IPS DF 4.7 (cell line): ENCODE data around the gene CISTR.
A peak's percentile ranks its signal among the peaks of the same experiment; 100 is the strongest.

Source experiments
- DNase-seq: peaks from one replicate; pipeline ENCODE4 v3.0.0-alpha.2; 2013; ENCODE audit warnings: low spot score; ENCODE audit errors: extremely low read depth

CISTR gene

DNA sequence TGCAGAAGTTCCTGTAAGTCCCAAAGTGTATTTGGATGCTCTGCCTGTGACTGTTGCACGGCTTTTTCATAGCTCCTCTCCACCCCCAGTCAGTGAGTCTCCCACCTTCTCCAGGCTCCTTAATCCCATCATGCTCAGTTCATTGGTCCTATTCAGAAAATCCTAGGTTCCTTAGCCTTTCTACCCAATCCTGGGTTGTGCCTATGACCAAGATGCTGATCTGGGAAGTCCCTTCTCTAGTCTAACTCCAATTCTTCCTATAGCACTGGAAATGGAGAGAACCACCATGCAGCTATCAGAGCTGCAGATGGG lies 7.7 kb downstream of the CISTR start:
- no peak for DNase-seq

- DNase-seq: no peak
Observed at GRCh38 chr12:53743266-53744129, 8.3 kb downstream of the CISTR start.

DNA sequence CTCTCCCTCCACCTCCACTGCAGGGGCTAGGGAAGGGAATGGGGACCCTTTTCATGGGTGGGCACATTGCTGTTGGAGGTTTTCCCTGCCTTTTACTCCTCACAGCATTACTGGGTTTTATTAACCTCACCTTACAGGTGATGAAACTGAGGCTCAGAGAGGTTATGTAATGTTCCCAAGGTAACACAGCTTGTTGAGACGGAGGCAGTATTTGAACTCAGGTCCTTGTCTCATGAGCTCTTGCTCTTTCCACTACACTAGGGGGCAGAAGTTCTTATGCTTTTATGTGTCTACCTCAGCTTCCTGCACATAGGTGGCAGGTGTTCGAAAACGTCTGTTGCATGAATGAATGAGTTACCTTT lies 11.7 kb downstream of the CISTR start:
- DNase-seq: no peak

DNA sequence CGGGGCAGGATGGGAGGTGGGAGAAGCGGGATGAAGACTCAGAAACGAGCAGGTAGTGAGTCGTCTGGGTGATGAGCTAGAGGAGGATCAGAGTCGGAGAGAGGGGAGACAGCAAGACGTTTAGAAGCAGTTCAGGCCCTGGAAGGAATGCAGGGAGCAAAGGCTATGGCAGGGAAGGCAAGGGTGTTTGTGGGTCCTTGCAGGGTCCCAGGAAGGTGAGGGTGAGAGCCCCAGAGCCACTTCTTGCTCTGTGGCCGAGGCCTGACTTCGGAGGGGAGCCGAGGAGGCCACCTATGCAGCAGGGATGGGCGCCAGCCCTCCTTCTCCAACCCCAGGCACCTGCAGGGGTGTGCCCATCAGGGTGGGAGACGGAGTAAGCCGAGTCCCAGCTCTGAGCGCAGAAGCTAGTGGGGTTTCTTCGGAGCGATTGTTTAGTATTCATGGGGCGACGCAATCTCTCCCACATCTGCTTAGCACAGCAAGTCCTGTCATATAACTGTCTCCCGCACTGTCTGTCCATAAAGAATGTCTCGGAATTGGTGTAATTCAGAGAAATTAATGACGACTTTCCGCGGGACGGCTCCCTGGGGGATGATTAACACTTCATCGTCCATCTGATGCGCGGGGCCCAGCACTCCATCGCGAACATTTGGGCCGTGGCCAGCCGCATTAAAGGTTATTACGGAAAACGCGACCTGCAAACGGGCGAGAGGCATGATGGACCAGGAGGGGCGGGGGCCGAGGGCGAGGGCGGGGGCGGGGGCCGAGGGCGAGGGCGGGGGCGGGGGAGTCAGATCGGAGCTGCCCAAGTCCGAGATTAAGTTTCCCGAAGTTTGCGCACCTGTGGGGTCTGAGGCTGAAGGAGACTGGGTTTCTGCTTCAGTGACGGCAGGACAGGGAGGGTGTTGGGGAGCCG lies 12.3 kb downstream of the CISTR start:
- DNase-seq: no peak

DNA sequence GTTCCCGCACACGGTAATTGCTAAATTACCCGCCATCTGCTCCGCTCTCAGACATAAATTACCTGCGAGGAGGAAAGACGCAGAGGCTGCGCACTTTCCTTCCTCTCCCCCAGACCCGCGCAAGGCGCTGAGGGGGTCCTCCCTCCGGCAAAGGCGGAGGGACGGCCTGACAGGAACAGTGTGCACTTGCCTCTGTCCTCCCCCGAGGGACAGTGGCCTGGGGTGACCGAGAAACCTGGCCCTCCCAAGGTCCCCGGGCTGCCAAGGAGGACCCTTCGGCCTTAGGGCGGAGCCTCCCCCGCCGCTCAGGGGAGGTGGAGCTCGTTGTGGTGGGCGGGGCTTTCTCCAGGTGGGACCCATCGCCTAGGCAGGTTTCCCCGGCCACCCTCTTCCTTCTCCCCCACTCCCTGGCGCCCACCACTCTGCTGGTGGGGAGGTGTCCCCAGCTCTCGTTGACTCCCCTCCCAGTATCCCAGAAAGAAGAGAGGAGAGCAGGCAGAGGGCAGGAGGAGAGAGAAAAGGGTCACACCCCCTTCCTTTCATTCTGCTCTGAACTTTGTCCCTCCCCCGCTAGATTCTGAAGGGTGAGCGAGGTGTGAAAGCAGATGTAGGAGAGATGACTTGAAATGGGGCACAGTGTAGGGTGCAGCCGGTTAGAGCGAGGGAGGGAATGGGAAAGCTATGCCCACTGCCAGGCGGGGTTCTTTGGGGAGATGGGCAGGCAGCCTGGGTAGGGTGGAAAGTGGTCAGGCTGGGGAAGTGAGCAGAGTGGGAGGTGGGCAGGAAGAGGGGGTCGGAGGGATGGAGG lies 13.2 kb downstream of the CISTR start:
- DNase-seq: no peak

GRCh38 chr12:53737951-53738405 lies 13.8 kb downstream of the CISTR start:
- no peak for DNase-seq

GRCh38 chr12:53737093-53737808 lies 14.5 kb downstream of the CISTR start:
- no peak for DNase-seq

GRCh38 chr12:53736592-53736991 lies 15.2 kb downstream of the CISTR start:
- DNase-seq: no peak

DNA sequence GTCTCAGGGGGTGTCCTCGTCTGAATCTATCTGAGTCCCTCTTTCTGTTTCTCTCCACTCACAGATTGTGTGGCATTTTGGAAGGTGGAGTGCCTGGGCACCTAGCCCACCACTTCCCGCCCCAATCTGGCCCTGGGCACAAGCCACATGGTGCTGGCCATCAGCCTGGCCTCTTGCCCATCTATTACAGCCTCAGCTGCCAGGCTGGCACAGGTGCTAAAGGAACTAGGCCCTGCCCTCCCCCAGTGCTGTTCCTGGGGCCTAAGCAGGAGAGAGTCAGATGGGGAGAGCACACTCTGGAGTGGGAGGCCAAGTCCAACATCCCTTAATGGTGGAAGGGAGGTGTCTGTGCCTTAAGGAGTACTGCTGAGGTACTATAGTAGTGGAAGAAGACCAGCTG lies 16.2 kb downstream of the CISTR start:
- DNase-seq: no peak

GRCh38 chr12:53734425-53734824 lies 17.4 kb downstream of the CISTR start:
- DNase-seq: no peak

DNA sequence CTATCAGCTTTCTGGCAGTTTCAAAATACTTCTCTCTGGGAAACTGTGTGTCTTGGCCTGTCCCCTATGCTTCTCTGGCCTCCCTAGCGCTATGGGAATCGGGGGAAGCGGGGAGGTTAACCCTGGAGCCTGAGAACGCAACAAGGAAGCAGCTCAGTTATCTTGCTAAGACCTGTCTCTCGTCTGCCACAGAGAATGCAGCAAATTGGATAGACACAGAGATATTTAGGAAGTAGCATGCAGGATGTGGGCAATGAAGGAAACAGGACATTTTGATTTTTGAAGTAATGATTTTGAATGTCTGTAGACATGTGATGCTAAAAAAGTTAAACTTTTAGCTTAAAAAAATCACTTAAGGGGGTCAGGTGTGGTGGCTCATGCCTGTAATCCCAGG lies 18.0 kb downstream of the CISTR start:
- no peak for DNase-seq

GRCh38 chr12:53733051-53733806 lies 18.6 kb downstream of the CISTR start:
- DNase-seq: no peak

DNA sequence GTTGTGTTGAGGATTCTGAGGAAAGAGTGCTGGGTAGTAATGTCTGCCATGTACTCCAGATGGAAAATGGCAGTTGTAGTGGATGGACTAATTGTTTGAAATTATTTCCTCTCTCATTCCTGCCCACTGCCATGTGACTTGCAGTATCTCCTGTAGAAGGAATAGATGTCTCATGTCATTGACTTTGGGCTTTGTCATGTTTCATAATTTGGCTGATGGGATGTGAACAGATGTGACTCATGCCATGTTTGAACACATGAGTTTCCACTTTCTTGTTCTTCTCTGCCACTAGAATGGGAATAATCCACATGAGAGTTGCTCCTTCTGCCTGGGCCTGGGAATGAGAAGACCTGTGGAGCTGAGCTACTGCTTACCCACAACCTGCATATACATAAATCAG lies 22.1 kb downstream of the CISTR start:
- DNase-seq: no peak

DNA sequence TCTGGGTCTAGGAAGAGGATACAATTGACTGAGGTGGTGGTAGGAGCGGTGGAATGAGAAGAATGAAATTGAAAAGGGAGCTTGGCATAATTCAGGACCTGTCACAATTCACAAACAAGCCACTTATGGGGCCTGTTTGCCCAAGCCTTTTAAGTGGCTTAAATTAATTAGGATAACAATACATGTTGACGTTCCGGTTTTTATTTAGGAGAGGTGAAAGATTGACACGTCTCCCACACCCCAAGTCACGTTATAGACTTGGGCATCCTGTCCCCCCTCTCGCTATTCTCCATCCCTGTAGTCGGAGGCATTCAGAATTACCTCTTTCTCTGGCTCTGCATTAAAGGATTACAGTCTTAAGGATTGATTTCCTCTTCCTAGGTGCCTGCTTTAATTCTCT lies 23.6 kb downstream of the CISTR start:
- DNase-seq: no peak

DNA sequence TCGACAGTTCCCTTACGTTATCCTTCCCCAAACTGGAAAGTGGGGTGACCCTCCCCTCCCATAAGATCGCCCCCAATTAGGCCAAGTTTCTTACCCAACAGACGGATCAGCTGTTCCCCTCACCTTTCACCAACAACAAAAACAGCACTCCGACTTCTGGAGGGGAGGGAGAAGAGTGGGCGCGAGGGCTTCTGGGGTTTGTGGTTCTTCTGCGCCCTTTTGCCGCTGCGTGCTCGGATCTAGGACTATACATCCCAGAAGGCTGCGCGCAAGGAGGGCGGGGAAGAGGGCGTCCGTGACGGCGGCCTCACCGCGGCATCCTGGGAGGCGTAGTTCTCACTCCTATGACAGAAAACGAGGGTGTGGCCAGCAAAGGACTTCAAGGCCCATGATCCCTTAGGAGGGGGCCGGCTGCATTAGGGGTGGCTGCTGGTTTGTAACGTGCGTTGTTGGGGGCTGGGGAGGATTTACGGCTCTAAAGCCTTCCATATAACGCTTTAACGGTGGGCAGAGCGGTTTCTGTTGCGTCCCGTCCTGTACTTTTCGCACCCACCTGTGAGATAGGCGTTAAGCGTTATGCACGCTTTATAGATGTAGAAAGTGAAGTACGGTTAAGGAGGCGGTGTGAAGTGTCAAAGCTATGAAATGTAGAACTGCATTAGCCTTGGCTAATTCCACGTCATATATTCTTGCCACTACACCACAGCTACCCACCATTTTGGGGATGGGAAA lies 24.3 kb downstream of the CISTR start, which contains the start of gene CALCOCO1:
CALCOCO1 (minus strand) TSS at position 143 of the 732 bp plus-strand sequence. CDS start 2,210 bp downstream, outside the sequence.
- peak; percentile 94 for DNase-seq

- DNase-seq: no peak
Observed at GRCh38 chr12:53726946-53727309, 24.9 kb downstream of the CISTR start.

- no peak for DNase-seq
Observed at GRCh38 chr12:53726341-53726740, 25.4 kb downstream of the CISTR start.

- DNase-seq: no peak
Observed at GRCh38 chr12:53725824-53726223, 26.0 kb downstream of the CISTR start.

DNA sequence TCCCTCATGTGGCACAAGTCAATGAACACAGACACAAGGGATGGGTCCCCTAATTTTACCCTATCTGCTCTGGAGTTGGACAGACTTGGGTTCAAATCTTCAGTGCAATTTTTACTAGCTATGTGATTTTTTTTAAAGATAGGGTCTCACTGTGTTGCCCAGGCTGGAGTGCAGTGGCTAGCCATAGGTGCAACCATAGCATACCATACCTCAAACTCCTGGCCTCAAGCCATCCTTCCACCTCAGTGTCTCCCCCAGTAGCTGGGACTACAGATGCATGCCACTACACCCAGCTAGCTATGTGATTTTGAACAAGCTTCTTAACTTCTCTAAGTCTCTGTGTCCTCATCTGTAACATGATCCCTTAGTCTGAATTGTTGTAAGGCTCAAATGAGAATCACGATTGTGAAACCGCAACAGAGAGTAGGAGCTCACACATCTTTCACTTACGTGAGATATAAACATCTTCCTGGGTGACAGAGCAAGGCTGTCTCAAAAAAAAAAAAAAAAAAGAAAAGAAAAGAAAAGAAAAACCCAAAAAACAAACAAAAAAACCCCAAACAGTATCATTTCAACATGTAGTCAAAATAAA lies 29.2 kb downstream of the CISTR start:
- no peak for DNase-seq
